Osteocyte (in vitro differentiated cells): ENCODE data around the gene SERPINA3. TPM values are rescaled to one million over a fixed set of nuclear protein-coding genes. Genes with fewer than 3 reads are reported as not detected.

Experiments
- DNase-seq: peaks from one replicate; pipeline ENCODE4 v3.0.0; 2021; ENCODE audit warnings: mixed read lengths; ENCODE audit not compliant: unreplicated experiment; ENCODE audit errors: extremely low spot score
- H3K27ac Mint-ChIP-seq: one replicate; pipeline ENCODE4 v1.8.0; 2021; ENCODE audit warnings: mild to moderate bottlenecking, mixed read lengths; ENCODE audit not compliant: unreplicated experiment
- H3K27me3 Mint-ChIP-seq: one replicate; pipeline ENCODE4 v1.8.0; 2021; ENCODE audit warnings: mixed read lengths; ENCODE audit not compliant: unreplicated experiment
- H3K36me3 Mint-ChIP-seq: one replicate; pipeline ENCODE4 v1.8.0; 2021; ENCODE audit warnings: mixed read lengths; ENCODE audit not compliant: unreplicated experiment
- H3K4me1 Mint-ChIP-seq: one replicate; pipeline ENCODE4 v1.8.0; 2021; ENCODE audit warnings: mixed read lengths; ENCODE audit not compliant: unreplicated experiment
- H3K4me3 Mint-ChIP-seq: one replicate; pipeline ENCODE4 v1.8.0; 2021; ENCODE audit warnings: mild to moderate bottlenecking, moderate library complexity, mixed read lengths; ENCODE audit not compliant: unreplicated experiment
- H3K9me3 Mint-ChIP-seq: one replicate; pipeline ENCODE4 v1.8.0; 2021; ENCODE audit warnings: mixed read lengths; ENCODE audit not compliant: unreplicated experiment
- CTCF ChIP-seq: fragments of 200-600 bp; sonication (generic); IDR thresholded peaks from 2 replicates; pipeline ENCODE4 v1.5.0; 2021; ENCODE audit warnings: antibody characterized with exemption, mild to moderate bottlenecking, moderate library complexity
- total RNA-seq: library from RNA; stranded (reverse); gene quantifications from 2 replicates; pipeline ENCODE4 v1.2.1, GENCODE V29; 2021

Gene SERPINA3
- total RNA-seq, 1 donor from 2014 or later: 1.2 TPM

- no peaks in the 10 kb centered on the region for H3K36me3 Mint-ChIP-seq
- DNase-seq: no peak
- peaks cover 9% of the 10 kb centered on the region for H3K4me1 Mint-ChIP-seq
- H3K9me3 Mint-ChIP-seq: no peaks in the 10 kb centered on the region
- no peak overlapping the region for H3K4me3 Mint-ChIP-seq
- no peak for TF ChIP-seq CTCF
- peaks cover 8% of the 10 kb centered on the region for H3K27me3 Mint-ChIP-seq
- no peak overlapping the region for H3K27ac Mint-ChIP-seq
Measured at GRCh38 chr14:94570002-94570400, 42.2 kb upstream of the SERPINA3 start.

- Mint-ChIP-seq H3K4me1 (peaks cover 9% of the 10 kb centered on the region), H3K4me3 (no peak overlapping the region), H3K27ac (no peak overlapping the region), H3K36me3 (no peaks in the 10 kb centered on the region), H3K9me3 (no peaks in the 10 kb centered on the region), H3K27me3 (peaks cover 8% of the 10 kb centered on the region)
- no peak for TF ChIP-seq CTCF
- DNase-seq: no peak
Measured at GRCh38 chr14:94570440-94570839, 41.8 kb upstream of the SERPINA3 start.

- no peak for DNase-seq
- H3K4me1 Mint-ChIP-seq: peaks cover 9% of the 10 kb centered on the region
- no peak overlapping the region for H3K4me3 Mint-ChIP-seq
- H3K27me3 Mint-ChIP-seq: peaks cover 4% of the 10 kb centered on the region
- no peaks in the 10 kb centered on the region for H3K36me3 Mint-ChIP-seq
- no peaks in the 10 kb centered on the region for H3K9me3 Mint-ChIP-seq
- no peak for TF ChIP-seq CTCF
- H3K27ac Mint-ChIP-seq: peak overlapping the region; percentile 27
Measured at GRCh38 chr14:94571395-94571794, 40.8 kb upstream of the SERPINA3 start.

- Mint-ChIP-seq H3K9me3 (no peaks in the 10 kb centered on the region), H3K27ac (peak overlapping the region; percentile 60), H3K36me3 (no peaks in the 10 kb centered on the region), H3K4me1 (peaks cover 9% of the 10 kb centered on the region), H3K27me3 (peaks cover under 1% of the 10 kb centered on the region), H3K4me3 (no peak overlapping the region)
- no peak for TF ChIP-seq CTCF
- no peak for DNase-seq
Measured at GRCh38 chr14:94571950-94572349, 40.2 kb upstream of the SERPINA3 start.

- peaks cover 9% of the 10 kb centered on the region for H3K4me1 Mint-ChIP-seq
- TF ChIP-seq CTCF: no peak
- H3K4me3 Mint-ChIP-seq: no peak overlapping the region
- H3K36me3 Mint-ChIP-seq: no peaks in the 10 kb centered on the region
- no peaks in the 10 kb centered on the region for H3K27me3 Mint-ChIP-seq
- H3K27ac Mint-ChIP-seq: no peak overlapping the region
- DNase-seq: no peak
- no peaks in the 10 kb centered on the region for H3K9me3 Mint-ChIP-seq
Measured at GRCh38 chr14:94572637-94573303, 39.4 kb upstream of the SERPINA3 start.
